ENCODE data around the gene SMG6.
A peak's percentile ranks its signal among the peaks of the same experiment; 100 is the strongest.

Gene SMG6

GRCh38 chr17:2093349-2093748 is 210.2 kb downstream of the SMG6 start:
- no peak for DNase-seq

- no peak for DNase-seq
Measured at GRCh38 chr17:2092253-2092652, 211.3 kb downstream of the SMG6 start.

- no peak for DNase-seq
Measured at GRCh38 chr17:2090804-2091534, 212.6 kb downstream of the SMG6 start.

GRCh38 chr17:2090210-2090641 is 213.4 kb downstream of the SMG6 start:
- DNase-seq: peak; percentile 30 to 44

- peak in 1 of 2 donors; percentile 22 for DNase-seq
Measured at GRCh38 chr17:2089021-2089422, 214.6 kb downstream of the SMG6 start.

- peak; percentile 60 to 64 for DNase-seq
Measured at GRCh38 chr17:2087597-2088211, 215.9 kb downstream of the SMG6 start.

GRCh38 chr17:2086306-2086705 is 217.3 kb downstream of the SMG6 start:
- no peak for DNase-seq

GRCh38 chr17:2085648-2085949 is 218.0 kb downstream of the SMG6 start:
- DNase-seq: no peak

GRCh38 chr17:2084766-2085647 is 218.6 kb downstream of the SMG6 start:
- no peak for DNase-seq

- no peak for DNase-seq
Measured at GRCh38 chr17:2084036-2084765, 219.4 kb downstream of the SMG6 start.

GRCh38 chr17:2083613-2084035 is 220.0 kb downstream of the SMG6 start:
- no peak for DNase-seq

- no peak for DNase-seq
Measured at GRCh38 chr17:2082003-2082781, 221.4 kb downstream of the SMG6 start.

- DNase-seq: no peak
Measured at GRCh38 chr17:2081564-2081963, 222.0 kb downstream of the SMG6 start.

- no peak for DNase-seq
Measured at GRCh38 chr17:2077040-2077439, 226.5 kb downstream of the SMG6 start.

- DNase-seq: no peak
Measured at GRCh38 chr17:2076087-2076984, 227.2 kb downstream of the SMG6 start.

- no peak for DNase-seq
Measured at GRCh38 chr17:2075336-2076086, 228.1 kb downstream of the SMG6 start.

GRCh38 chr17:2074919-2075318 is 228.7 kb downstream of the SMG6 start:
- DNase-seq: no peak

- no peak for DNase-seq
Measured at GRCh38 chr17:2071455-2072281, 231.9 kb downstream of the SMG6 start.

- no peak for DNase-seq
Measured at GRCh38 chr17:2071024-2071385, 232.6 kb downstream of the SMG6 start.
